OCI-LY1 (cell line): Measurements from ENCODE around the gene DENND1A.

Source experiments
- H2AFZ ChIP-seq: fragments of 200-600 bp; sonication (generic), shearing (Covaris generic); 2 replicates; pipeline ENCODE4 v1.6.0; 2014; ENCODE audit warnings: antibody characterized with exemption, mild to moderate bottlenecking, low read length
- H3F3A ChIP-seq: fragments of 200-600 bp; sonication (generic), shearing (Covaris generic); 2 replicates; pipeline ENCODE4 v1.6.0; 2014; ENCODE audit warnings: mild to moderate bottlenecking, antibody characterized with exemption, low read length, moderate library complexity; ENCODE audit not compliant: insufficient read depth
- H3K27ac ChIP-seq: fragments of 200-600 bp; sonication (generic); 2 replicates; pipeline ENCODE4 v1.5.1; 2014; ENCODE audit warnings: low read length, mixed run types, mild to moderate bottlenecking, low read depth; ENCODE audit not compliant: poor library complexity, severe bottlenecking
- H3K27me3 ChIP-seq: fragments of 200-600 bp; sonication (generic); 2 replicates; pipeline ENCODE4 v1.6.0; 2014; ENCODE audit warnings: antibody characterized with exemption, mild to moderate bottlenecking, low read length, moderate library complexity; ENCODE audit not compliant: insufficient read depth
- H3K36me3 ChIP-seq: fragments of 200-600 bp; sonication (generic); 2 replicates; pipeline ENCODE4 v1.6.1; 2014; ENCODE audit warnings: mild to moderate bottlenecking, antibody characterized with exemption, low read length, moderate library complexity, mixed read lengths; ENCODE audit not compliant: insufficient read depth
- H3K4me1 ChIP-seq: fragments of 200-600 bp; sonication (generic); 2 replicates; pipeline ENCODE4 v1.5.1; 2014; ENCODE audit warnings: mild to moderate bottlenecking, low read length, moderate library complexity; ENCODE audit not compliant: insufficient read depth, severe bottlenecking
- H3K4me2 ChIP-seq: fragments of 200-600 bp; sonication (generic), shearing (Covaris generic); 2 replicates; pipeline ENCODE4 v1.6.1; 2014; ENCODE audit warnings: low read length
- H3K4me3 ChIP-seq: fragments of 200-600 bp; sonication (generic); 2 replicates; pipeline ENCODE4 v1.5.1; 2014; ENCODE audit warnings: low read length, low read depth, mild to moderate bottlenecking, mixed read lengths; ENCODE audit not compliant: poor library complexity, severe bottlenecking
- H3K79me2 ChIP-seq: fragments of 200-600 bp; shearing (Covaris generic); 2 replicates; pipeline ENCODE4 v1.6.1; 2016; ENCODE audit warnings: mixed run types, low read length, mixed read lengths; ENCODE audit not compliant: insufficient read depth
- H3K9ac ChIP-seq: fragments of 200-600 bp; sonication (generic), shearing (Covaris generic); 2 replicates; pipeline ENCODE4 v1.6.1; 2014; ENCODE audit warnings: mild to moderate bottlenecking, low read length, mixed read lengths
- H3K9me2 ChIP-seq: fragments of 200-600 bp; sonication (generic), shearing (Covaris generic); 2 replicates; pipeline ENCODE4 v1.6.1; 2014; ENCODE audit warnings: low read depth, mild to moderate bottlenecking, low read length, mixed read lengths
- H3K9me3 ChIP-seq: fragments of 200-600 bp; shearing (Covaris generic); 2 replicates; pipeline ENCODE4 v1.6.1; 2014; ENCODE audit warnings: low read length, mixed read lengths
- H4K20me1 ChIP-seq: fragments of 200-600 bp; sonication (generic), shearing (Covaris generic); 2 replicates; pipeline ENCODE4 v1.6.0; 2016; ENCODE audit warnings: mild to moderate bottlenecking, low read length; ENCODE audit not compliant: insufficient read depth
- CTCF ChIP-seq: fragments of 200-600 bp; sonication (generic), shearing (Covaris generic); IDR thresholded peaks from 2 replicates; pipeline ENCODE4 v1.5.1; 2017; ENCODE audit warnings: mild to moderate bottlenecking, antibody characterized with exemption, low read length, moderate library complexity, mixed read lengths
- EZH2 ChIP-seq: fragments of 200-600 bp; sonication (generic), shearing (Covaris generic); IDR thresholded peaks from 2 replicates; pipeline ENCODE4 v1.8.0; 2017; ENCODE audit warnings: borderline replicate concordance, mixed run types, mild to moderate bottlenecking, antibody characterized with exemption, low read length, moderate library complexity, mixed read lengths

DENND1A gene

DNA sequence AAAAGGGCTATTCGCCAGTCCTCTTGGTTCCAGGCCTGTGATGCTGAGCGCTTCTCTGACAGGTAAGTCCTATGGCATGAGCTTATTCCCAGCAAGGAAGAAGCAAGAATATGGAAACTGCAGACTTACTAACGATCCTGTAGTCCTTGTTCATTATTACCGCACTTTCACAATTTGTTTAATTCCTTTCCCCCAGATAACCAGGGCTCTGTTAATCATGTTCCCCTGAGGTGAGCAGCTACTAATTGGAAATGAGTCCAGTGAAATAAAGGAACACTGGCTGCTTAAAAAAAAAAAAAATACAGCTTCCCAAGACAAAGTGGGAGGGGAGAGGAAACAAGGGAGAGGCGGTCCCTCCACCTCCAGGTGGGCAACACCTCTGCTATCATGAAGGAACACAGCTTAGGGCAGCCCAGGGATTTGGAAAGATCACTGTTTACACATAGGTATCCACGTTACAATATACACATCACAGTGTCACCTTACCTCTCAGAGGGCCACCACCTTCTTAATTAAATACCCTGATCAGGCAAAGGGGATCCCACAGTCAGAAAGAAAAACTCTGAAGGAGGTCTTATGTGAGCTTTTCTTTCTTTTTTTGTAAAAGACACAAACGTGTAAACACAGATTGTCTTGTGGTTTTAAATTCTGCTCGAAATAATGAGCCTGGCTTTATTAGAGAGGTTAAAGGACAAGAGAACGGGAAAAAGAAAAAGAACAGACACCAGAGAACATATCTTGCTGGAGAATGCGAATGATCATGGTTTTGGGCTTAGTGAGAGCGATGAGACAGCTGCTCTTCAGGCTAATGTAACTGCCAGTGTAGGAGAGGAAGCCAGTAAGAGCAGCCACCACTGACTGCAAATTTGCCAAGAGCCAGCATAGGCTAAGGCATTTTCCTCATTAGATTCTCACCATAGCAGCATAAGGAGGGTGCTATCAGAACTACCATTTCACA, 315.3 kb downstream of the DENND1A start:
- Histone ChIP-seq H3K36me3 (no peaks in the 10 kb centered on the region), H3K9me3 (no peaks in the 10 kb centered on the region), H4K20me1 (no peaks in the 10 kb centered on the region), H3K4me2 (no peak overlapping the region), H3F3A (no peaks in the 10 kb centered on the region), H3K27me3 (no peaks in the 10 kb centered on the region), H3K79me2 (no peaks in the 10 kb centered on the region), H3K27ac (peak overlapping the region; percentile 27), H3K9ac (no peak overlapping the region; the same call in 1 of the 2 replicates), H3K4me1 (peaks cover 24% of the 10 kb centered on the region), H3K9me2 (no peaks in the 10 kb centered on the region), H3K4me3 (no peak overlapping the region), H2AFZ (no peak overlapping the region)
- no peak for TF ChIP-seq CTCF
- TF ChIP-seq EZH2 = no peak

DNA sequence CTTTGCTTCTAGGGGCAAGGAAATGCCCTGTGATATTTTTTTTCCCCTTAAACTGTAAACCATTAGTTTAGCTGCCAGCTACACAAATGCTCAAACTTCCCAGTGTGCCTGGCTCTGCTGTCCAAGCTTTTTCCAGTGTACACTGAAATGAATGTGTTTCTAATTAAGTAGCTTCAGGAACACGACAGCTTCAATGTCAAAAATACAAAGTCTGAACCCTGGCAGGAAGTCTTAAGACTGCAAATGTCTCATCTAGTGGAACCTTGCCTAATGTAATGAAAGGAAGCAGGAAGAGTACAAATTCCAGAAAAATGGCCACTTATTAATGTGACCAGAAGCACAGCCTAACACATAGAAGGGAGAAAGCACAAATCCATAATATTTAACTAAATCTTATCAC, 318.7 kb downstream of the DENND1A start:
- Histone ChIP-seq H4K20me1 (no peaks in the 10 kb centered on the region), H3K9me2 (no peaks in the 10 kb centered on the region), H3K9ac (no peak overlapping the region), H3F3A (no peaks in the 10 kb centered on the region), H3K36me3 (no peaks in the 10 kb centered on the region), H3K4me1 (peaks cover 37% of the 10 kb centered on the region), H3K9me3 (no peaks in the 10 kb centered on the region), H3K79me2 (no peaks in the 10 kb centered on the region), H3K4me3 (no peak overlapping the region), H3K27ac (no peak overlapping the region), H3K4me2 (no peak overlapping the region), H2AFZ (no peak overlapping the region), H3K27me3 (no peaks in the 10 kb centered on the region)
- TF ChIP-seq CTCF (no peak), EZH2 (no peak)

- TF ChIP-seq CTCF (no peak), EZH2 (no peak)
- no peaks in the 10 kb centered on the region for H4K20me1 ChIP-seq
- H3F3A ChIP-seq = no peaks in the 10 kb centered on the region
- no peak overlapping the region for H3K27ac ChIP-seq
- H3K4me2 ChIP-seq = no peak overlapping the region
- H3K9ac ChIP-seq = no peak overlapping the region
- peaks cover 36% of the 10 kb centered on the region for H3K4me1 ChIP-seq
- H3K9me2 ChIP-seq = no peaks in the 10 kb centered on the region
- H3K36me3 ChIP-seq = no peaks in the 10 kb centered on the region
- no peaks in the 10 kb centered on the region for H3K79me2 ChIP-seq
- no peaks in the 10 kb centered on the region for H3K9me3 ChIP-seq
- no peak overlapping the region for H2AFZ ChIP-seq
- no peaks in the 10 kb centered on the region for H3K27me3 ChIP-seq
- no peak overlapping the region for H3K4me3 ChIP-seq
Measured at GRCh38 chr9:123609844-123610243, 320.1 kb downstream of the DENND1A start.
